Chondrocyte (in vitro differentiated cells): Measurements from ENCODE around the gene P2RX3. TPM values are rescaled to one million over a fixed set of nuclear protein-coding genes. Genes with fewer than 3 reads are reported as not detected.

Experiments
- DNase-seq: peaks from one replicate; pipeline ENCODE4 v3.0.0; 2021; ENCODE audit warnings: mixed read lengths, low spot score
- H3K27ac Mint-ChIP-seq: one replicate; pipeline ENCODE4 v1.8.0; 2021; ENCODE audit warnings: mild to moderate bottlenecking, moderate library complexity, mixed read lengths; ENCODE audit not compliant: unreplicated experiment
- H3K27me3 Mint-ChIP-seq: 2 replicates; pipeline ENCODE4 v1.8.0; 2021; ENCODE audit warnings: low read depth, mixed read lengths
- H3K36me3 Mint-ChIP-seq: 2 replicates; pipeline ENCODE4 v1.8.0; 2021; ENCODE audit warnings: low read depth, mixed read lengths
- H3K4me1 Mint-ChIP-seq: 2 replicates; pipeline ENCODE4 v1.8.0; 2021; ENCODE audit warnings: low read depth, mild to moderate bottlenecking, mixed read lengths
- H3K4me3 Mint-ChIP-seq: one replicate; pipeline ENCODE4 v1.8.0; 2021; ENCODE audit warnings: mild to moderate bottlenecking, moderate library complexity, mixed read lengths; ENCODE audit not compliant: unreplicated experiment
- H3K9me3 Mint-ChIP-seq: 2 replicates; pipeline ENCODE4 v1.8.0; 2021; ENCODE audit warnings: low read depth, mixed read lengths
- CTCF ChIP-seq: fragments of 200-600 bp; sonication (generic); IDR thresholded peaks from 2 replicates; pipeline ENCODE4 v1.5.0; 2021; ENCODE audit warnings: antibody characterized with exemption, mild to moderate bottlenecking, moderate library complexity
- total RNA-seq: library from RNA; stranded (reverse); gene quantifications from 3 replicates; pipeline ENCODE4 v1.2.1, GENCODE V29; 2021

P2RX3 gene
- total RNA-seq, 1 donor from 2014 or later, result not detected

GRCh38 chr11:57387289-57388030 lies 49.3 kb downstream of the P2RX3 start:
- Mint-ChIP-seq H3K27ac (no peak overlapping the region), H3K4me3 (no peak overlapping the region), H3K27me3 (peaks cover 57% of the 10 kb centered on the region), H3K4me1 (no peaks in the 10 kb centered on the region), H3K9me3 (no peaks in the 10 kb centered on the region), H3K36me3 (no peaks in the 10 kb centered on the region)
- no peak for DNase-seq
- no peak for TF ChIP-seq CTCF

DNA sequence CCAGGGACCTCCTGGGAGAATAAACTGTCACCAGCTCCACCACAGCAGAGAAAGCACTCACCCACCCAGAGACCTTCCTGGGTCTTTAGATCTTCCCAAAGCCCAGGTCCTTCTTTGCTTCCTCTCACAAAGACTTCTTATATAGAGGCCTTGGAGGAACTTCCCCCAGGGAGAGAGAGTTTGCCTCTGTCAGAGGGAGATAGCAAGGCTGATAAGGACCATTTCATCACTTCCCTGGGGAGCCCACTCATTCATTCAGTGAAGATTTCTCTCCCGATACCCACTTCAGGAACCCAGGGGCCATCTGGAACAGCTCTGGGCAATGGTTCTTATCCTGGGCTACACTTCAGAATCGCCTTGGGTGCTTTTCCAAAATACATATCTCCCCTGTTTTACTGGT lies 52.4 kb downstream of the P2RX3 start, which contains the start of gene PRG2:
Gene PRG2 (minus strand): TSS at position 116 of the 400 bp plus-strand sequence. CDS start 706 bp downstream, outside the sequence.
- no peaks in the 10 kb centered on the region for H3K36me3 Mint-ChIP-seq
- TF ChIP-seq CTCF, result no peak
- H3K27me3 Mint-ChIP-seq, result peaks cover 61% of the 10 kb centered on the region
- no peaks in the 10 kb centered on the region for H3K9me3 Mint-ChIP-seq
- H3K4me3 Mint-ChIP-seq, result no peak within 1 kb of the TSS
- no peak for DNase-seq
- H3K27ac Mint-ChIP-seq, result no peak within 1 kb of the TSS
- no peaks in the 10 kb centered on the region for H3K4me1 Mint-ChIP-seq

DNA sequence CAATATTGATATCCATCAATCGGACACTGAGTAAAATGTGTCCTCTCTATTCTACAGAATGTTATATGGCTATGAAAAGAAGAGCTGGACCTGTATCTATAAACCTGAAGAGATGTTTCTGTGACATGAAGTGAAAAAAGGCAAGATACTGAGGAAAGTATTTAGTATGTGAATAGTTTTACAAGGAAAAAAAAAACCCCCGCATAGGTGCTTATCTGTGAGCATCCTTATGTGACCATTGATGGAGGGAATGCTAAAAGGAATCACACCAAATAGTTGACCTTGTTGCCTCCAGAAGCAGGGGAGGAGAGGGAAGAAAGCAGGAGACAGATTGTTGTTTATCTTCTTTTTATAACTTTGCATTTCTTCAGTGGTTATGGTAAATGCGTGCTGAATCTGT lies 53.0 kb downstream of the P2RX3 start:
- TF ChIP-seq CTCF, result no peak
- Mint-ChIP-seq H3K4me1 (no peaks in the 10 kb centered on the region), H3K36me3 (no peaks in the 10 kb centered on the region), H3K9me3 (no peaks in the 10 kb centered on the region), H3K27me3 (peaks cover 56% of the 10 kb centered on the region), H3K27ac (no peak overlapping the region), H3K4me3 (no peak overlapping the region)
- no peak for DNase-seq

DNA sequence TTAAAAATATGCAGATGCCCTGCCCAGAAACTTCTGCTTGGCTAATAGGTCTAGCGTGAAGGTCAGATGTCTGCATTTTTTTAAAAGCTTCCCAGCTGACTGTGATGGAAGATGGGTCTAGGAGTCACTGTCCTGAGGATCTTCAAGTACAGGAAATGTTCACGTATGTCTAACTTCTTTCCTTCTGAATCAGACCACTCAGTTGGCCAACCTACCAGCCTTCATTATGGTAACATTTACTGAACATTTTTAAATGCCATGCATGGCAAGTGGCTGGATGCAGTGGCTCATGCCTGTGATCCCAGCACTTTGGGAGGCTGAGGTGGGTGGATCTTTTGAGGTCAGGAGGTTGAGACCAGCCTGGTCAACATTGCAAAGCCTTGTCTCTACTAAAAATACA lies 53.4 kb downstream of the P2RX3 start:
- H3K36me3 Mint-ChIP-seq, result no peaks in the 10 kb centered on the region
- TF ChIP-seq CTCF, result no peak
- H3K27ac Mint-ChIP-seq, result no peak overlapping the region
- peaks cover 52% of the 10 kb centered on the region for H3K27me3 Mint-ChIP-seq
- no peaks in the 10 kb centered on the region for H3K4me1 Mint-ChIP-seq
- DNase-seq, result no peak
- no peaks in the 10 kb centered on the region for H3K9me3 Mint-ChIP-seq
- H3K4me3 Mint-ChIP-seq, result no peak overlapping the region

DNA sequence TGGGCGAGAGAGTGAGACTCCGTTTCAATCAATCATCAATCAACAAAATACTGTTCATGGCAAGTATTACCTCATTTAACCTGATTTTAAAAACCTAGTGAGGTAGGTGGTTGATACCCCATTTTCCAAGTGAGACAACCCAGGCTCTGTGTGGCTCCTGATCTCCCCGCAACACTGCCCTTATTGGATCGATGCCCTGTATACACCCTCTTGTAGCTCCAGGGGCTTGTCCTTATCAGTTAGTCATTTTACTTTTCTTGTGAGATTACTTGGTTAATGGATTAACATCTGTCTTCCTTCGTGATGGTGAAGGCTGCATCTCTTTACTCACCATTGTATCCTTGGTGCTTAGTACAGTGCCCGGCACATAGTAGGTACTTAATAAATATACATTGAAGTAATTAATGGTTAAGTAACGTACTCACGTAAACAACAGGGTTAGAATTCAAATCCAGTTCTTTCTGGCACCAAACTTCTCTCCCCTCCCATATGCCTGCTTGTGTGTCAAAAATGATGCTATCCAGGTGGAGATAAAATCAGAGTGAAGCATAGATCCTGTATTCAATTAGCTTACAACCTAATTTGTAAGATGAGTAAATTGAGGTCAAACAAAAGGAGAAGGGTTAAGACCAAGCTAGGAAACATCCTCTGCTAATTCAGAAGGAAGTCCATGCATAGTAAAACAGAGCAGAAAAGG lies 54.1 kb downstream of the P2RX3 start:
- no peak for TF ChIP-seq CTCF
- no peaks in the 10 kb centered on the region for H3K4me1 Mint-ChIP-seq
- no peaks in the 10 kb centered on the region for H3K36me3 Mint-ChIP-seq
- no peak overlapping the region for H3K27ac Mint-ChIP-seq
- H3K4me3 Mint-ChIP-seq, result no peak overlapping the region
- no peak for DNase-seq
- peaks cover 51% of the 10 kb centered on the region for H3K27me3 Mint-ChIP-seq
- H3K9me3 Mint-ChIP-seq, result no peaks in the 10 kb centered on the region
